Stimulated activated CD4-positive, alpha-beta T cell treated with anti-CD3 and anti-CD28 coated beads, Interleukin-15, amount 100 ng/mL, for 1 hour (primary cell): Measurements from ENCODE around the gene MAP2K6.

ENCODE experiments used
- DNase-seq, 2 donors: peaks; one replicate each; pipeline ENCODE4 v3.0.0-alpha.2; 2020; ENCODE audit warnings: low read depth in 1 of 2, low spot score in 1 of 2

Gene MAP2K6

DNA sequence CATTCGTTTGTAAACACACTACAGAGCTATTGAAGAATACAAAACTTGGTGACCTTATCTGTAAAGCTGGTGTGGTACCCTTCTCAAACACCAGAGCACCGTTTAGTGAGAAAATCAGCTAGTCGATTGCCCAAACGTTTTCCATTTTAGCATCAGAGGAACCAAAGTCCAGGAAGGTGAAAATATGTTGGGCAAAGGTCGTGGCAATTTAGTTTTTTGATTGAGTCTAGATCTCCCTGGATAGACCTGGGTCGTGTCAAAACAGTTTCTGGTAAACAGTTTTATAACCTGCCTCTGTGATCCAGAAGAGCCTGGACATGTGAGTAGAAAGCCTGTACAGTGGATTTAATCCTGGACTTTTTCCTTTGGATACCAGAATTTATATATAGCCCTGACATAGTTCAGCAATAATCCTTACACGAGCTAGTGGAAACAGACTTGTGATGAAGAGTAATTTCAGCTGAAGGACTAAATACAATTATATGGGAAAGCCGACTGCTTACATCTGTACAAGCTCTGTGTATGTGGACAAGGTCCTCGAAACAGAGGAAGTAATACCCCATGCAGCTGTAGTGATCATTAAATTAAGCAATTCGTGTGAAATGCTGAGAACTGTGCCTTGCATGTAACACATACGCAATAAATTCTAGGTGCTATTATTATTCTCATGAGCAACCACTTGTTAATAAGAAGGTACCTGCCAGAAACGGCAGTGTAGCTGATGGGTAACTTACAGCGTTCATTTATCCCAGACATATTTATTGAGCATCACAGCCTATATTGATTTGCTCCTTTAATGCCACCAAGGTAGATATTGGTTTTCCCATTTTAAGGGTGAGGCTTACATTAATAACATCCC, 72.5 kb downstream of the MAP2K6 start:
- no peak for DNase-seq

DNA sequence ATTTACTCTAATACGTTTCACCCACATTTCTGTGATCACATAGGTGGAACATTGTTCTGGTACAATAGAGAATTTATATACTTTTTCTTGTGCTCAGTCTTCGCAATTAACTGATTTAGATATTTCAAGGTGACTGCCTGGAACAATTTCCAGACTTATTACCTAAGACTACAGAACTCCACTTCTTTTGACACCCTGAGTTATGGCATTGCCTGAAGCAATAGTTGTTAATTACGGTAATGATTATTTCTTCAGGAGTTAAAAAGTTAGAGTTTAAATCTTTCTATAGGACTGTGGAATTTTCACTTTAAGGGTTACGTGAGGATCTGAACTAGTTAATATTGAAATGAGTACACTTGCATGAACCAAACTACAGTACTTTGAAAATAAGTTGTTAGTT, 74.8 kb downstream of the MAP2K6 start:
- no peak for DNase-seq

DNA sequence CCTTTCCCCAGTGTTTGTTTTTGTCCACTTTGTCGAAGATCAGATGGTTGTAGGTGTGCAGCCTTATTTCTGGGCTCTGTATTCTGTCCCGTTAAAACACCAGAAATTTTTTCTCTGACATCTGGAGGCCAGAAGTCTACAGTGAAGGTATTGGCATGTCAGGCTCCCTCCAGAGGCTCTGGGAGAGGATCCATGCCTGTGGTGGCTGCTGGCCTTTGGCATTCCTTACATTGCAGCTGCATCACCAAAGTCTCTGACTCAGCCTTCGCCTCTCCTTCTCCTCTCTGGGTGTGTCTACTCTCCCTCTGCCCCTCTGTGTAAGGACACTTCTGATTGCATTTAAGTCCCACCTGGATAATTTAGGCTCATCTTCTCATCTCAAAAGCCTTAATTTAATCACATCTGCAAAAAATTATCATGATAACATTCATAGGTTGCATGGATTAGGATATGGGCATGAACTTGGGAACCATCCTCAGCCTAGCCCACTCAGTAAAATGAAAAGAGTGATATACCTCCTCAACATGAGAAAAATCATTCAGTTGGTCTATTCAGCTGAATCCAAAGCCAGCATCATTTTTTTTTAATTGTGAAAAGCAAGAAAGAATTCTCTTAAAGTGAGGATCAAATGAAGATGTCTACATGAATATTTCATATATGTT, 78.0 kb downstream of the MAP2K6 start:
- DNase-seq = no peak

DNA sequence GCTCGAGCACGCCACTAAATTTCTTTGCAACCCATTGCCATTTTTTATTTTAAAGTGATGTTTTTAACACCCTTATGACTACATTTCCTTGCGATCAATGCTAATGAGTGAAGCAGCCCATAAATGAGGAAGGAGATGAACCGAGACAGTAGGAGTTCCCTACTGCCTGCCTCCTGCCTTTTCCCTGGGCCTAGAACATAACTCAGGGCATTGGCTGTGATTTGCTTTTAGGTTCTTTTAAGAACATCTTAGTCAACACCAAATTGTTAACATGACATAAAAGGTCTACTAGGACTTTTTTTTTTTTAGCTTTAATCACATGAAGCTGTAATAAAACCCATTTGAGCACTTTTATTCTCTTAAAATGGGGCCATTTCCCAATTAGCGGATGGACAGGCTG, 81.3 kb downstream of the MAP2K6 start:
- no peak for DNase-seq

DNA sequence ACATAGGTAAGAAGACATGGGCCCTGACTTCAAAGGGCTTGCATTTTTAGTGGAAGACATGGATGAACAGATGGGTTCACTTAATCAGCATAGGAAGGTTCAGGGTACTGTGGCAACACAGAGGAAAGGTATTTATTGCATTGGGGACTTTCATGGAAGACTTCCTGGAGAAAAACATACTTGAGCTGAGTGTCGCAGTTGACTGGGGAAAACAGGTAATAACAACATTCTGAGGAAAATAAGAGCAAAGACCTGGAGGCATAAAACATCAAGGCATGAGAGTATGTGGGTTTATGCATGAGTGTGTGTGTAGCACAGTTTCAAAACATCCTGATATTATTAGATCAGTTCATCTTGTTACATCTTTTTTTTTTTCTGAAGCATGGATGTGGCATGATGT, 82.7 kb downstream of the MAP2K6 start:
- no peak for DNase-seq

DNA sequence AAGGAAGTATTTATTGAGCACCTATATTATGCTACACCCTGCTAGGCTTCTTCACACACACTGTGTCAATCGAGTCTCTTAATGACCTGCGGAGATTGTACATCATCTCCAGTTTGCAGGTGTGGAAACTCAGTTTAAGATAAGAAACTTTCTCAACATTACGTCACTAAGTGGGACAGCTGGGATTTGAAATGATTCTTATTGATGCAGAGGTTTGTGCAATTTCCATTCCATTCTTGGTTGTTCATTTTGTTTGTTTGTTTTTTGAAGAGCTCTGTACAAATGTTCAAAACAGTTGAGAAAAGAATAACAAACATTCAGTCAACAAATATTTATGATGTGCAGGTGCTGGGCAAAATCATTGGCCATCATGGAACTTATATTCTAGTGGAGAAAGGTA, 84.8 kb downstream of the MAP2K6 start:
- DNase-seq = no peak

DNA sequence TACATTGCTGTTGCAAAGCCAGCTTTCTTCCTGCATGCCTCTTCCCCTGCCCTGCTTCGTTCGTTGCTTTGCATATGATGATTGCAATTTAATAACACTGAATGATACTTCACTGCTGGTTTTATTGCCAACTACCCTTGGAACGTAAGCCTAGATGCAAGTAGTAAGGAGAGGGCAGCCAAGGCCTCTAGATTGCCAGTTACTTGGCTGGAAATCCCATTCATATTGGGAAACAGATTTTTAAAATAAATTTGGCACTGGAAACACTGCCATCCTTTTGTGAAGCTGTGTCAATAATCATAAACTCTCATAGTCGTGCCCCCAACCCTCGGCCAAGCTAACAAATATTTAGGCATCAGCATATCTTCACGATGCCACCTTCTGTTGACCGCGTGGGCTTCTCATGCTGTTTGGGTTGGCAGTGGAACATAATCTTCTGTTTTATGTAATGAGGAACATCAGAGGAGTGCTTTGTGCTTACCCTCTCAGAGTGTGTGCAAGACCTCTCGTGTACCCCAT, 86.5 kb downstream of the MAP2K6 start:
- DNase-seq = no peak

DNA sequence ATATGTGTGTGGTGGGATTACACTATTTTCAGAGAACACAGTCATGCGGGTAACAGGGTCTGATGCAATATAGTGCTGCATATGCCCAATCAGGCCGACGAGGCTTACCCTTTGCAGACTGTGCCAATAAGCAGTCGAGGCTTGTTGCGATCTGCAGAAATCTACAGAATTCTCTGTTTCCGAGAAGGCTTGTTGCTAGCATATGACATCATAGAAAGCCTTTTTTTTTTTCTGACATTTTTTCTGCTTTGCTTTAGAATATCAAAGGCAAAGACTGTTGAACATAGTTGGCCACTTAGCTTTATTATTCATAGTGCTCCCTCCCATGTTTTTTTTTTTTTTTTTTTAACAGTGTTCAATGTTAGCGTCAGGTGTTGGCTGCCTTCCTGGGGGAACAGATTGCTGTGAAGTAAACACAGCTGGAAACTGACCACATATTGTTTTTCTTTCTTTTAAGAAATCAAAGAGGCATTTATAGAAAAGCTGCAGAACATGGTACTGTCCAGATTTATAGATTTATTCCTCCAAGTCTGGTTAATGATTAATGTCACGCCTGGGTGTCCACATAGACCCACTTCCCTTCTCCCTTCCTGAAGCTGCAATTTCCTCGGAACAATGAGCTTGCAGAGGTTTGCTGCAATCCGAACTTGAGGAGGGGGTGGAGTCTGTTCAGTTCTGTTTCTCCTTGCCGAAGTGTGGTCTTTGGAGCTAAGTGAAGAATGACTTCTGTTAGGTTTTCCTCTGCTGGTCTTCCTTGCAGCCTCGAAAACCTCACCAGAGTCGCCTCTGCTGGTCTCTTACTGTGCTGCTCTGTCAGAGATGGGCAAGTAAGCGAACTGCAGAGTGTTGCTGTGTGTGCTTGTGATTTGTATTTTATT, 87.3 kb downstream of the MAP2K6 start:
- DNase-seq = no peak

DNA sequence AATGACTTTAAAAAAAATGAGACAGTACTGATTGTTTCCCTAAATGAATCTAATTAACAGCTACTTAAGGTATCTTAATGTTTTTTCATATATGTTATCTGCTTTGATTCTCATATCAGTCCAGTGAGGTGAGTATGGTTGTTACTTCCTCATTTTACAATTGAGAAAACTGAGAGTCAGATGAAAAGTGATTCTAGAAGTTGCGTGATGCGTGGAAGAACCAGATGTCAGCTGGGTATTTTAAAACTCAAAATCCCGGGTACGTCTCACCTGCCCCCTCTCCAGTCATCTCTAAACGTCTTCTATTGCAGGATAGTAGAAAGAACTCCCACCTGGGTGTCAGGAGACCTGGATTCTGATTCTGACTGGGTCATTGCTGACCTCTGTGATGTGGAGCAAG, 89.2 kb downstream of the MAP2K6 start:
- DNase-seq = no peak

DNA sequence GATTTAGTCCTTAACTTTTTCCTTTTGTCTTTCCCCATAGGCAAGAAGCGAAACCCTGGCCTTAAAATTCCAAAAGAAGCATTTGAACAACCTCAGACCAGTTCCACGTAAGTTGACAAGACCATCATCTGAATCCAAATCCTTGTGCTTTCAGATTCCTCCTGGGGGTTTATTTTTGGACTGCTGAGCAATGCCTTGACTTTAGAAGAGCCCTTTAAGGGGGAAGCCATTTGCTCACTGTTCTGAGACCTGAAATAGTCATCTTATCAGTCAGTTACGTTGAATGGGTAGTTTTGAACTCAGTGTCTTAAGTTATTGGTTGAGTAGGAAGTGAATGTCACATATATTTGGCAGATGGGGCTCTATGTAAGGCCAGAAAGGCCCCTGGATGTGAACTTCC, 91.2 kb downstream of the MAP2K6 start:
- no peak for DNase-seq

DNA sequence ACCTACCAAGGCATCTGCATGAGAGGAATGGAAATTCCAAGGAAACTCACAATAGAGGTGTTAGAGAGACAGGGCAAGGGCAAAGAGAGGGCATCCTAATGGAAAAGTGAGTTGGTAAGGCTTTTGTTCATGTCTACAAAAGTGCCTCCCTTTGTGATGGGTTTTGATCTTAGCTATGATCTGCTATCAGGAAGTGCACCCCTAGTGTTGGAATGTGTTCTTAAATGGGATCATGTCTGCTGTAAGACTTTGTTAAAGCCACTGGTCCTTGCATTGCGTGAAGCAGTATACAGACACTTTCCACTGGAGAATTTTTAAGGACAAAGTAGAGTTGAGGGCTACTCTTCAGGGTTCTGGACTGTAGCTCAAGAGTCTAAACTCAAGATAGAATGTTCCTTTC, 92.0 kb downstream of the MAP2K6 start:
- DNase-seq = no peak

DNA sequence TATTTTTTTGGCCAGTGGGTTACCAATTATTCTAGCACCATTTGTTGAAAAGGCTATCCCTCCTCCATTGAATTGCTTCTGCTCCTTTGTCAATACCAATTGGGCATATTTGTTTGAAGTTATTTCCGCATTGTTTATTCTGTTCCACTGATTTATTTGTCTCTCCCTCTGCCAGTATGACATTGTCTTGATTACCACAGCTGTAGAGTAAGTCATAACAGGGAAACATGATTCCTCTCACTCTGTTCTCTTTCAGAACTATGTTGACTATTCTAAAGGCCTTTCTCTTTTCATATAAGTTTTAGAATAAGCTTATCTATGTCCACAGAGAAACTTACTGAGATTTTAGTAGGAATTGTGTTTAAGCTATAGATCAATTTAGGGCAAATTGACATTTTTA, 94.3 kb downstream of the MAP2K6 start:
- DNase-seq = no peak

DNA sequence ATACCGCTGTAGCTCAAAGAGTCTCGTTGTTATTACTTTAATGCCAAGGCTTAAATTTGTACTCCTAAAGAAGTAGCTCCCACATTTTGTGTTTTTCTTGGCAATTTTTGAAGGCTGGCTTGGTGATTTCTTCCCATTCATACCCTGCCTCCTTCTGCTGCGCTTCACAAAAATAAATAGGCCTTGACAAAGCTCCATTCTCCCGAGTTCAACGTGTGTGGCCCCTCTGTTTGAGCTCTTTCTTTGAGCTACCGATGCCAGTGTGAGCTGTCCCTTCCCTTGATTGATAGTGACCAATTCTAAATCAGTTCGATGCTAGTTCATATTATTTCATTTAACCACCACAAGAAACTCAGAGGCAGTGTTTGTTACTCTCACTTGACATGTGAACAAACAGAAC, 96.8 kb downstream of the MAP2K6 start:
- DNase-seq = no peak

DNA sequence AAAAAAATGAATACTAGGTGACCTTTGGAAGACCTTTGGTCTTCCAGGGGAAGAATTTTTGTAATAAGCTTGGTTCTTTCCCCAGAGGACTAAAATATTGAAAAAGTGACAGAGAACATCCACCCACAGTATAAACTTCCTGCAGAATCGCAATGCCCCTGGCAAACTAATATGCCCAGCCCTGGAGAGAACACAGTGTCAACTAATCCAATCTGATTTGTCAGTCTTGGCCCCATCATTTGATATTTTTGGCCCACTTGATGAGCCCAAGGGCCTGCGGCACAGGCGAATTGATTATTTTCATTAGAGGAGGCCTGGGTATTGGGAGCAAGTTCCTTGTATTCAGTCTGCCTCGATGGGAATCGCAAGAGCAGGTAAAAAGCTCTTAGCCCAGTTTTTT, 98.4 kb downstream of the MAP2K6 start:
- no peak for DNase-seq

DNA sequence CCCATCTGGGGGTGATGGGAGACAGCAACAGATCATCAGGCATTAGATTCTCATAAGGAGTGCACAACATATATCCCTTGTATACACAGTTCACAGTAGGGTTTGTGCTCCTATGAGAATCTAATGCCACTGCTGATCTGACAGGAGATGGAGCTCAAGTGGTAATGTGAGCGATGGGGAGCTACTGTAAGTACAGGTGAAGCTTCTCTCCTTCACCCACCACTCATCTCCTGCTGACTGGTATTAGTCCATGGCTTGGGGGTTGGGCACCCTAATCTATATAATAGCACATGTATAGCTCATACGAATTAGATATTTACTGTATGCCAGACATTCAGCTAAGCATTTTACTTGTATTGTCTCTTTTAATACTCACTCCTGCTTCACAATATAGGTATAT, 101.7 kb downstream of the MAP2K6 start:
- no peak for DNase-seq

DNA sequence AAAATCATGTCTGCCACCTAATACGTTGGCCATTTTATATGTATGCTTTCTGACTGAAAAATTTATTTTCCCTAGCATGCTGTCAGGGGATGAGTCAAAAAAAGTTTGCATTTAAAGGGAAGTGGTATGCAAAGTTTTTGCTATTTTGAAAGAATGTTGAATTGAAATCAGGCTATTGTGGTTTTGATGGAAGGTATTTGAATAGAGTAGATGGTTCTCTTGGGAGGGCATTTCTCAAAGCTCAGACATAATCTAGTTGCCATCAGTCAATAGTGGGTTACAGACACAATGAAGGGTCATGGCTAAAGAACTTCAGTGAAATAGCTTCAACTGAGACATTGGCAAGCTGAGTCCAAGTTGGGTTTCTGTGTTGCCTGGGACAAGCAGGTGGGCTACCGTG, 102.4 kb downstream of the MAP2K6 start:
- no peak for DNase-seq

DNA sequence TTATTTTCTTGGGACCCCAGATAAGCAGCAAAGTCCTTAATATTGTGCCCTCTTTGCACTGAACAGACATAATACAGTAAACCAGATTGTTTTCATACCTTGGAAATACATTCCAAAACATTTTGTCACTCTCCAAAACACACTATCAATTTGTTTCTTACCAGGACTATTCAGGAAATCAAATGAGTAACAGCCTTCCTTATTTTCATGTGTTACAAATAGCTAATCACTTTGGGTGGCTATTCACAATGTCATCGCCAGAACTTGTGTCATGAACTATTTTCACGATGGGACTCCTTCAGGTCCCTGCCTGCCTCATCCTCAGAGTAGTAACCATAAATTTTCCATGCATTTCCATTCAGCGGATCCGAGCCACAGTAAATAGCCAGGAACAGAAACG, 104.5 kb downstream of the MAP2K6 start:
- DNase-seq = no peak

DNA sequence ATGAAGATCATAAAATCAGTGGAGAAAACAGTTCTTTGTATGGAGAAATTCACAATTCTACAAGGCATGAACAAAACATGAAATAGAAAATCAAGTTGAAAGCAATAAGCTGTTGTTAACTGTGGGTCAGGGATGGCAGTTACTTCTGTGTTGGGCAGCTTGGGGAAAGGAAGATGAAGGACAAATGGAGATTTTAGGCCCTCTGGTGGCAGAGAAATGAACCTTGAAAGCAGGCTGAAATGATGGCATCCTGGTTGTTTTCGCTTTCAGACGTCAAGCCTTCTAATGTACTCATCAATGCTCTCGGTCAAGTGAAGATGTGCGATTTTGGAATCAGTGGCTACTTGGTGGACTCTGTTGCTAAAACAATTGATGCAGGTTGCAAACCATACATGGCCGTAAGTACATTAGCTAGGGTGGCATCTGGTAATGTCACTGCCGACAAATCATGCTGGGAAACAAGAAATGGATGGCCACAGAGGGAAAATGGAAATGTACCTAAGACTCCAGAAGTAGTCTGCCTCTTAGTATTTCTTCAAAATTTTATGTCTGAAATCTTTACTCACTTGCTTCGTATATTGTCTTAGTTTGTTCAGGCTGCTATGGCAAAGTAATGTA, 108.9 kb downstream of the MAP2K6 start:
- DNase-seq = no peak

DNA sequence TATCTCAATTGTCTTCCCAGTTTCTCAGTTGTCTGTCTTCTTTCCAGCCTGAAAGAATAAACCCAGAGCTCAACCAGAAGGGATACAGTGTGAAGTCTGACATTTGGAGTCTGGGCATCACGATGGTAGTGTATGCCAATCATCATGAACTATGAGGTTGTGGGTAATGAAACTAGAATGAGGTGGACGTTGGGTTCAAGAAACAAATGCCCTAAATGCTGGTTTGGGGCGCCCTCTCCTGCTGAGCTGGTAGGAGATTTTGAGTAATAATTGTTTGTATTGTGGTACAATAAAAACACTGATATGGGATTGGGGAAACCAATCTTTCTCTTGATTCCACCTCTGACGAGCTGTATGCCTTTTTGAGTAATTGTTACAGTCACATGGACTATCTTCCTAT, 110.4 kb downstream of the MAP2K6 start:
- no peak for DNase-seq

DNA sequence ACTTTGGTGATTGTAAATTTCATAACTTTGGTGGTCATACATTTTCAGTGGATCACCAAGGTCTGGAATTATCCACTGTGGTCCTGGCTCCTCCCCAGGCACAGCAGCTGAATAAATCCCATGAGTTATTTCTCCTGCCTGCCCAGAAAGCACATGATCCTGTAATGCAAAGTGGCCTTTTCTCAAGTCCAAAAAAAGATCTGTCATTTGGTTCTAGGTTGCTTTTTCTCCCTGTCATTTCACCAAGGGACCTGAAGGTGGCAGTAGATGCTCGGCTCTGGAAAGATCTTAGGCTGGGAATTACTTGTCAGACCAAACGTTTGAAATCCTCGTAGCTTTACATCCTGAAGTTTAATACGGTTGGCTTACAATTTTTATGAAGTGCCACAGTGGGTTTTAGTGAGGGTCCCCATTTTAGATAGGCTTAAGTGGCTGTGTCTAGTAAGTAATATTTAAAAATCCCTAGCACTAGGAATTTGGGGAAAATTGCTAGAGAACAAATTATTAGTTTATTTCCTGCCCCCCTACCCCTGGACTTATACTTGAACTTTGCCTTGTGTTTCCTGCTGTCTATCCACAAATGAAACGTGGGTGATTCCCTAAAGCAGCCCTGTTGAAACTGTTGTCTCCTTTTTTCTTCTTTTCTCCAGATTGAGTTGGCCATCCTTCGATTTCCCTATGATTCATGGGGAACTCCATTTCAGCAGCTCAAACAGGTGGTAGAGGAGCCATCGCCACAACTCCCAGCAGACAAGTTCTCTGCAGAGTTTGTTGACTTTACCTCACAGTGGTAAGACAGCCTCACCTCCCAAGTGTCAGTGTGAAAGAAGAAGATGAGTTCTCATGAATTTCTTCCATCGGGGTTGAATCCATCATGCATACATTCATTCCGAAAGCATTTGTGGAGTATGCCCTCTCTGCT, 111.7 kb downstream of the MAP2K6 start:
- DNase-seq = no peak
